ENCODE measurements around the gene GAA.

DNA sequence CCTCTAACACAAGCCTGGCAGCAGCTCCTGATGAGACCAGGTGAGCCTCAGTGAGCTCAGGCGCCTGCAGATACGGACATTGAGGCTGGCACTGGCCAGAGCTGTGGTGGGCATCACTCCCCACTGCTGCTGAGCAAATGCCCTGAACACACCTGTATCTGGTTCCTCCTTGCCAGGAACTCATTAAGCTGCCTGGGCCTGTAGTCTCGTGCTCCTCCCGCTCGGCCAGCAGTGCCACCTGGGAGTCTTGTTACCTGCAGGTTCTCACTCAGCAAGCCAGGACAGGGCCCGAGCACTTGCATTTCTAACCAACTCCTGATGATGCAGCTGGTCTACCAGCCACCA is 32.2 kb downstream of the GAA start:
- no peak for TF ChIP-seq CTCF (IDR thresholded peaks at IDR 0.05; ENCODE audit: insufficient read depth, low read length, poor library complexity, severe bottlenecking)
- TF ChIP-seq EZH2phosphoT487 (conservative IDR thresholded peaks at IDR 0.05; ENCODE audit: low read length) = no peak
